Calu3 (cell line): Measurements from ENCODE around the gene VPS13C. TPM values are rescaled to one million over a fixed set of nuclear protein-coding genes. Genes with fewer than 3 reads are reported as not detected.

Experiments used
- BruUV-seq: library from RNA; stranded (reverse); fragments of 400-500 nt; replicated peaks from 2 replicates; lab custom pipeline; 2021; lab: Mats Ljungman, UMichigan
- CTCF ChIA-PET: fragments of 300-600 bp; sonication (Branson Sonifier 250); formaldehyde crosslinking; loops from one replicate; lab custom pipeline; 2022; ENCODE audit warnings: antibody characterized with exemption; lab: Charles Lee
- DNase-seq: peaks from one replicate; pipeline ENCODE4 v3.0.0; 2022
- H3K27ac Mint-ChIP-seq: one replicate; pipeline ENCODE4 v1.8.0; 2022; ENCODE audit warnings: mixed read lengths; ENCODE audit not compliant: unreplicated experiment
- H3K27me3 Mint-ChIP-seq: one replicate; pipeline ENCODE4 v1.8.0; 2022; ENCODE audit warnings: mixed read lengths; ENCODE audit not compliant: unreplicated experiment
- H3K36me3 Mint-ChIP-seq: one replicate; pipeline ENCODE4 v1.8.0; 2022; ENCODE audit warnings: mild to moderate bottlenecking, moderate library complexity, mixed read lengths; ENCODE audit not compliant: insufficient read depth, unreplicated experiment
- H3K4me1 Mint-ChIP-seq: one replicate; pipeline ENCODE4 v1.8.0; 2022; ENCODE audit warnings: mild to moderate bottlenecking, low read depth, mixed read lengths; ENCODE audit not compliant: unreplicated experiment
- H3K4me3 Mint-ChIP-seq: one replicate; pipeline ENCODE4 v1.8.0; 2022; ENCODE audit warnings: mild to moderate bottlenecking, low read depth, moderate library complexity, mixed read lengths; ENCODE audit not compliant: unreplicated experiment
- H3K9me3 Mint-ChIP-seq: one replicate; pipeline ENCODE4 v1.8.0; 2022; ENCODE audit warnings: low read depth, mixed read lengths; ENCODE audit not compliant: unreplicated experiment
- CTCF ChIP-seq: fragments of 200-600 bp; IDR thresholded peaks from one replicate; pipeline ENCODE4 v1.8.0; 2022; ENCODE audit warnings: antibody characterized with exemption; ENCODE audit not compliant: unreplicated experiment
- intact Hi-C: fragments of 100-400 bp; cut with micrococcal nuclease; formaldehyde crosslinking; loops from one replicate; pipeline ENCODE4 v1.10.0; 2022; ENCODE audit not compliant: unreplicated experiment
- total RNA-seq: library from RNA; stranded (reverse); gene quantifications from 2 replicates; pipeline ENCODE4 v1.2.3, GENCODE V29; 2022

VPS13C gene
- total RNA-seq, 1 experiment from 2014 or later: 99.9 TPM

GRCh38 chr15:62090988-62091387 is 30.7 kb upstream of the VPS13C start:
- H3K27ac Mint-ChIP-seq: no peak overlapping the region
- H3K4me3 Mint-ChIP-seq: no peak overlapping the region
- no peak for DNase-seq
- intact Hi-C loops: no loop called here
- no peaks in the 10 kb centered on the region for H3K9me3 Mint-ChIP-seq
- H3K4me1 Mint-ChIP-seq: peaks cover 43% of the 10 kb centered on the region
- CTCF ChIA-PET: interaction anchor here (0.7 kb wide), 1 partner anchor 17 kb away, joined by 3 read pairs; no protein-coding TSS in a partner anchor
- H3K36me3 Mint-ChIP-seq: no peaks in the 10 kb centered on the region
- BruUV-seq: no TSS peak
- TF ChIP-seq CTCF: no peak
- H3K27me3 Mint-ChIP-seq: no peaks in the 10 kb centered on the region

GRCh38 chr15:62089616-62090015 is 29.4 kb upstream of the VPS13C start:
- Mint-ChIP-seq H3K27me3 (no peaks in the 10 kb centered on the region), H3K9me3 (no peaks in the 10 kb centered on the region)

GRCh38 chr15:62088353-62088693 is 28.1 kb upstream of the VPS13C start:
- no peak for TF ChIP-seq CTCF
- BruUV-seq: no TSS peak
- no peak for DNase-seq
- CTCF ChIA-PET: interaction anchor here (1.1 to 2.3 kb wide), 3 partner anchors 14 to 37 kb away, joined by 3 to 7 read pairs (median 3); no protein-coding TSS in a partner anchor
- Mint-ChIP-seq H3K4me3 (no peak overlapping the region), H3K36me3 (no peaks in the 10 kb centered on the region), H3K27me3 (no peaks in the 10 kb centered on the region), H3K9me3 (peaks cover 5% of the 10 kb centered on the region), H3K4me1 (peaks cover 41% of the 10 kb centered on the region), H3K27ac (no peak overlapping the region)
- intact Hi-C loops: no loop called here

More at GRCh38 chr15:62089616-62090015, 29.4 kb upstream of the VPS13C start:
- Mint-ChIP-seq H3K4me1 (peaks cover 51% of the 10 kb centered on the region), H3K27ac (peak overlapping the region; percentile 29), H3K4me3 (no peak overlapping the region), H3K36me3 (no peaks in the 10 kb centered on the region)
- peak; percentile 39 for DNase-seq
- intact Hi-C loops: no loop called here
- BruUV-seq: no TSS peak
- no peak for TF ChIP-seq CTCF
- CTCF ChIA-PET: interaction anchor here (0.6 to 2.3 kb wide), 4 partner anchors 21 to 1890 kb away, joined by 3 to 7 read pairs (median 4); no protein-coding TSS in a partner anchor

- intact Hi-C loops: no loop called here
- no peak for DNase-seq
- H3K27me3 Mint-ChIP-seq: no peaks in the 10 kb centered on the region
- no peaks in the 10 kb centered on the region for H3K36me3 Mint-ChIP-seq
- peaks cover 8% of the 10 kb centered on the region for H3K9me3 Mint-ChIP-seq
- no peak overlapping the region for H3K27ac Mint-ChIP-seq
- CTCF ChIA-PET: interaction anchor here (0.6 to 2.3 kb wide), 4 partner anchors 13 to 38 kb away, joined by 3 to 7 read pairs (median 3); no protein-coding TSS in a partner anchor
- H3K4me3 Mint-ChIP-seq: no peak overlapping the region
- TF ChIP-seq CTCF: no peak
- peaks cover 40% of the 10 kb centered on the region for H3K4me1 Mint-ChIP-seq
- no TSS peak for BruUV-seq
Measured at GRCh38 chr15:62087671-62088352, 27.6 kb upstream of the VPS13C start.
